Panc1 (cell line): ENCODE measurements around the gene SEC31A.

Experiments
- TF ChIP-seq, protein P1 (sequence below): fragments of 450-650 bp; IDR thresholded peaks from 2 replicates; pipeline ENCODE4 v1.5.1; 2017; ENCODE audit warnings: mild to moderate bottlenecking
- TF ChIP-seq, protein P2 (sequence below), 2 experiments: IDR thresholded peaks; 2 replicates each; pipeline ENCODE4 v1.6.1; 2011 to 2012; ENCODE audit warnings: low read depth in 2 of 2, control low read depth in 1 of 2, low read length in 1 of 2, mild to moderate bottlenecking in 1 of 2, moderate library complexity in 1 of 2; ENCODE audit not compliant: insufficient read depth in 1 of 2

DNA sequence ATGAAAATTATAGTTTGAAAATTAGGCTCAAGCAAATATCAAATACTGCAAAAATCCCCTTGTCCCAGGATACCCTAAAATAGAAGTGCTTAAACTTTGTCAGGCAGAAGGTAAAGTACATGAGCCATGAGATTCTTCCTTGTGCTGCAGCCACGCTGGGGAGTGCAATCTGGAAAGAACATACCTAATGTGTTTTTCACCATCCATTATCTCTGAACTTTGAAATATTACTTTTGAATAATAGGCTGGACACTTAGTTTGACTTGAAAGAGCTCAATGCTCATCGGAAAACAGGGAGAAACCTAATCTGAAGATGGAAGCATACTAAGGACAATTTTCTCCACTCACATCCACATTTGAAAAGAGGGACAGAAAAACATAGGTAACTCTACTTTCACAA, 28.4 kb upstream of the SEC31A start:
- TF ChIP-seq, protein P1, sequence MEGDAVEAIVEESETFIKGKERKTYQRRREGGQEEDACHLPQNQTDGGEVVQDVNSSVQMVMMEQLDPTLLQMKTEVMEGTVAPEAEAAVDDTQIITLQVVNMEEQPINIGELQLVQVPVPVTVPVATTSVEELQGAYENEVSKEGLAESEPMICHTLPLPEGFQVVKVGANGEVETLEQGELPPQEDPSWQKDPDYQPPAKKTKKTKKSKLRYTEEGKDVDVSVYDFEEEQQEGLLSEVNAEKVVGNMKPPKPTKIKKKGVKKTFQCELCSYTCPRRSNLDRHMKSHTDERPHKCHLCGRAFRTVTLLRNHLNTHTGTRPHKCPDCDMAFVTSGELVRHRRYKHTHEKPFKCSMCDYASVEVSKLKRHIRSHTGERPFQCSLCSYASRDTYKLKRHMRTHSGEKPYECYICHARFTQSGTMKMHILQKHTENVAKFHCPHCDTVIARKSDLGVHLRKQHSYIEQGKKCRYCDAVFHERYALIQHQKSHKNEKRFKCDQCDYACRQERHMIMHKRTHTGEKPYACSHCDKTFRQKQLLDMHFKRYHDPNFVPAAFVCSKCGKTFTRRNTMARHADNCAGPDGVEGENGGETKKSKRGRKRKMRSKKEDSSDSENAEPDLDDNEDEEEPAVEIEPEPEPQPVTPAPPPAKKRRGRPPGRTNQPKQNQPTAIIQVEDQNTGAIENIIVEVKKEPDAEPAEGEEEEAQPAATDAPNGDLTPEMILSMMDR: no peak
- TF ChIP-seq, protein P2, sequence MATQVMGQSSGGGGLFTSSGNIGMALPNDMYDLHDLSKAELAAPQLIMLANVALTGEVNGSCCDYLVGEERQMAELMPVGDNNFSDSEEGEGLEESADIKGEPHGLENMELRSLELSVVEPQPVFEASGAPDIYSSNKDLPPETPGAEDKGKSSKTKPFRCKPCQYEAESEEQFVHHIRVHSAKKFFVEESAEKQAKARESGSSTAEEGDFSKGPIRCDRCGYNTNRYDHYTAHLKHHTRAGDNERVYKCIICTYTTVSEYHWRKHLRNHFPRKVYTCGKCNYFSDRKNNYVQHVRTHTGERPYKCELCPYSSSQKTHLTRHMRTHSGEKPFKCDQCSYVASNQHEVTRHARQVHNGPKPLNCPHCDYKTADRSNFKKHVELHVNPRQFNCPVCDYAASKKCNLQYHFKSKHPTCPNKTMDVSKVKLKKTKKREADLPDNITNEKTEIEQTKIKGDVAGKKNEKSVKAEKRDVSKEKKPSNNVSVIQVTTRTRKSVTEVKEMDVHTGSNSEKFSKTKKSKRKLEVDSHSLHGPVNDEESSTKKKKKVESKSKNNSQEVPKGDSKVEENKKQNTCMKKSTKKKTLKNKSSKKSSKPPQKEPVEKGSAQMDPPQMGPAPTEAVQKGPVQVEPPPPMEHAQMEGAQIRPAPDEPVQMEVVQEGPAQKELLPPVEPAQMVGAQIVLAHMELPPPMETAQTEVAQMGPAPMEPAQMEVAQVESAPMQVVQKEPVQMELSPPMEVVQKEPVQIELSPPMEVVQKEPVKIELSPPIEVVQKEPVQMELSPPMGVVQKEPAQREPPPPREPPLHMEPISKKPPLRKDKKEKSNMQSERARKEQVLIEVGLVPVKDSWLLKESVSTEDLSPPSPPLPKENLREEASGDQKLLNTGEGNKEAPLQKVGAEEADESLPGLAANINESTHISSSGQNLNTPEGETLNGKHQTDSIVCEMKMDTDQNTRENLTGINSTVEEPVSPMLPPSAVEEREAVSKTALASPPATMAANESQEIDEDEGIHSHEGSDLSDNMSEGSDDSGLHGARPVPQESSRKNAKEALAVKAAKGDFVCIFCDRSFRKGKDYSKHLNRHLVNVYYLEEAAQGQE (IDR thresholded peaks at IDR 0.05; ENCODE audit: insufficient read depth in 1 of 2, low read depth in 2 of 2, low read length in 1 of 2): no peak
